ENCODE results near the gene VSTM2L.

DNA sequence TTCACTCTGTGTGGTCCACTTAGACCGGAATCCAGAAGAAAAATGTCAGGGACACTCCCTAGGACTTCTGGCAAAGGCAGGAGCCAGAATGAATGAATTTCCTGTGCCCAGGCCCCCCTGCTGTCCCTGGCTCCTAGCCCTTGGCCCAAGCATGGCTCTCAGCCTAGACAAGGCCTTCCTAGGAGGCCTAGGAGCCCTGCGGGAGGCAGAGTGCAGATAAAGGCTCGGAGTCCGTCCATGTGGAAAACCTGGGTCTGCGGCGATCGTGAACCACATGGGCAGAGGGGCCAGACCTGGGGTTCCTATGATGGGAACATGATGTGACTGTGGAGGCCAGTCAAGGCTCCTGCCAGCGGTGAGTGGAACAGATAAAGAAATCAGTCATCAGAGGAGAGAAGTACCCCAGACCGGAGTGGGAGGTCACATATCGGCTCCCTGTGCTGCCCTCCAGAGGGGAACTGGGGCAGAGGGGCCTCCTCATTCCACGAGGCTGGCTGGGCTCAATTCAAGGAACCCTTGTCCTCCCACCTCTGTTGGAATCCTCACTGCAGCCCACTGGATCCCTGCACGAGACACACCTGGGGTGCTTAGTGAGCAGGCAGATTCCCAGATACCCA lies 5.9 kb upstream of the VSTM2L start:
- no peak for TF ChIP-seq EZH2 (IDR thresholded peaks at IDR 0.05; ENCODE audit: borderline replicate concordance, low read depth, low read length, severe bottlenecking)
- TF ChIP-seq, protein P1, sequence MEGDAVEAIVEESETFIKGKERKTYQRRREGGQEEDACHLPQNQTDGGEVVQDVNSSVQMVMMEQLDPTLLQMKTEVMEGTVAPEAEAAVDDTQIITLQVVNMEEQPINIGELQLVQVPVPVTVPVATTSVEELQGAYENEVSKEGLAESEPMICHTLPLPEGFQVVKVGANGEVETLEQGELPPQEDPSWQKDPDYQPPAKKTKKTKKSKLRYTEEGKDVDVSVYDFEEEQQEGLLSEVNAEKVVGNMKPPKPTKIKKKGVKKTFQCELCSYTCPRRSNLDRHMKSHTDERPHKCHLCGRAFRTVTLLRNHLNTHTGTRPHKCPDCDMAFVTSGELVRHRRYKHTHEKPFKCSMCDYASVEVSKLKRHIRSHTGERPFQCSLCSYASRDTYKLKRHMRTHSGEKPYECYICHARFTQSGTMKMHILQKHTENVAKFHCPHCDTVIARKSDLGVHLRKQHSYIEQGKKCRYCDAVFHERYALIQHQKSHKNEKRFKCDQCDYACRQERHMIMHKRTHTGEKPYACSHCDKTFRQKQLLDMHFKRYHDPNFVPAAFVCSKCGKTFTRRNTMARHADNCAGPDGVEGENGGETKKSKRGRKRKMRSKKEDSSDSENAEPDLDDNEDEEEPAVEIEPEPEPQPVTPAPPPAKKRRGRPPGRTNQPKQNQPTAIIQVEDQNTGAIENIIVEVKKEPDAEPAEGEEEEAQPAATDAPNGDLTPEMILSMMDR (IDR thresholded peaks at IDR 0.05; ENCODE audit: extremely low read depth in 1 of 2, insufficient read depth in 1 of 2, low read depth in 1 of 2, low read length in 2 of 2), result peak in 1 of 2 donors; percentile 22
- TF ChIP-seq POLR2A (IDR thresholded peaks at IDR 0.05; ENCODE audit: low read depth, low read length), result no peak
- TF ChIP-seq POLR2AphosphoS5 (IDR thresholded peaks at IDR 0.05; ENCODE audit: insufficient read depth, low read depth, low read length), result no peak
- TF ChIP-seq GATA2 (IDR thresholded peaks at IDR 0.05; ENCODE audit: insufficient read depth, insufficient read length, low read depth, low read length), result no peak
- TF ChIP-seq, protein P2, sequence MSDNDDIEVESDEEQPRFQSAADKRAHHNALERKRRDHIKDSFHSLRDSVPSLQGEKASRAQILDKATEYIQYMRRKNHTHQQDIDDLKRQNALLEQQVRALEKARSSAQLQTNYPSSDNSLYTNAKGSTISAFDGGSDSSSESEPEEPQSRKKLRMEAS (IDR thresholded peaks at IDR 0.05; ENCODE audit: insufficient read depth, insufficient read length), result no peak
